GM12878 (cell line): ENCODE results near the gene SNRNP35. TPM values are rescaled to one million over a fixed set of nuclear protein-coding genes. Genes with fewer than 3 reads are reported as not detected.
A peak's percentile ranks its signal among the peaks of the same experiment; 100 is the strongest.

ENCODE experiments used
- BACH1 ChIP-seq: fragments of 450-650 bp; IDR thresholded peaks from 2 replicates; pipeline ENCODE4 v1.6.1; 2017; ENCODE audit warnings: mild to moderate bottlenecking, borderline replicate concordance
- BHLHE40 ChIP-seq, 2 experiments: fragments of 450-650 bp in 1 of 2; IDR thresholded peaks; 2 replicates each; pipeline ENCODE4 v1.6.1; 2011 to 2017; ENCODE audit warnings: low read depth in 2 of 2, borderline replicate concordance in 1 of 2, improper control_type of control experiment in 1 of 2, low read length in 1 of 2, mild to moderate bottlenecking in 1 of 2
- CBX5 ChIP-seq: sonication (generic); IDR thresholded peaks from 2 replicates; pipeline ENCODE4 v1.6.1; 2016; ENCODE audit warnings: low read depth, moderate library complexity, mild to moderate bottlenecking, inconsistent platforms
- EP300 ChIP-seq, 2 experiments: fragments of 150-350 bp in 1 of 2; IDR thresholded peaks; 2 replicates each; pipeline ENCODE4 v1.6.1; 2011 to 2012; ENCODE audit warnings: low read depth in 2 of 2, low read length in 2 of 2, borderline replicate concordance in 1 of 2, improper control_type of control experiment in 1 of 2, inconsistent platforms in 1 of 2; ENCODE audit not compliant: control insufficient read depth in 1 of 2
- GATAD2B ChIP-seq: fragments of 450-650 bp; conservative IDR thresholded peaks from 2 replicates; pipeline ENCODE4 v1.6.1; 2017; ENCODE audit warnings: low read depth, mild to moderate bottlenecking, moderate library complexity
- IKZF2 ChIP-seq, 2 experiments: fragments of 450-650 bp; IDR thresholded peaks; 2 replicates each; pipeline ENCODE4 v1.6.1; 2017; ENCODE audit warnings: mild to moderate bottlenecking in 2 of 2, moderate library complexity in 2 of 2
- KLF5 ChIP-seq: fragments of 450-650 bp; IDR thresholded peaks from 2 replicates; pipeline ENCODE4 v1.6.1; 2014; ENCODE audit warnings: mild to moderate bottlenecking; ENCODE audit not compliant: partially characterized antibody
- NFYB ChIP-seq: IDR thresholded peaks from 2 replicates; pipeline ENCODE4 v1.6.1; 2011; ENCODE audit warnings: low read depth, mild to moderate bottlenecking, low read length, improper control_type of control experiment, moderate library complexity; ENCODE audit not compliant: insufficient read depth
- NR2C2 ChIP-seq: IDR thresholded peaks from 2 replicates; pipeline ENCODE4 v1.6.1; 2011; ENCODE audit warnings: borderline replicate concordance, low read depth; ENCODE audit not compliant: control insufficient read depth, insufficient read length
- RB1 ChIP-seq: fragments of 450-650 bp; formaldehyde crosslinking; IDR thresholded peaks from 2 replicates; pipeline ENCODE4 v1.6.1; 2017; ENCODE audit warnings: mild to moderate bottlenecking, borderline replicate concordance
- SREBF2 ChIP-seq: IDR thresholded peaks from 2 replicates; pipeline ENCODE4 v1.6.1; 2012; ENCODE audit warnings: mild to moderate bottlenecking, low read length
- polyA plus RNA-seq, 11 experiments: library from polyadenylated mRNA; depleted of rRNA in 4 of 11; unstranded in 6 of 11; stranded (reverse) in 5 of 11; fragments of >200 nt; fragmentation: Nextera tagmentation in 4 of 11; fragmentation: Illumina TruSeq in 1 of 11; extraction: Ambion mirVana in 4 of 11; extraction: Trizol in 1 of 11; gene quantifications; 1 replicate in 1 of 11; 2 replicates in 10 of 11; pipeline versions ENCODE4 v1.2.1 to v1.2.3, GENCODE V29; 2011 to 2016; ENCODE audit warnings: inconsistent platforms in 2 of 11, missing spikeins in 2 of 11, low read depth in 1 of 11
- total RNA-seq, 4 experiments: library from RNA; depleted of rRNA in 3 of 4; stranded (reverse); fragments of >200 nt in 3 of 4; fragmentation: Illumina TruSeq in 1 of 4; extraction: Trizol in 1 of 4; gene quantifications; 2 replicates each; pipeline versions ENCODE4 v1.2.1 to v1.2.3, GENCODE V29; 2013 to 2021
- TF ChIP-seq, protein P1 (sequence below): fragments of 450-650 bp; IDR thresholded peaks from 2 replicates; pipeline ENCODE4 v1.6.1; 2017; ENCODE audit warnings: mild to moderate bottlenecking

Gene SNRNP35
- total and polyA plus RNA-seq, 10 of the 15 experiments (the other 5 are each of a cell fraction or from before 2014, with no cell fraction given), result 21.6 to 49.6 (median 29.0) TPM

DNA sequence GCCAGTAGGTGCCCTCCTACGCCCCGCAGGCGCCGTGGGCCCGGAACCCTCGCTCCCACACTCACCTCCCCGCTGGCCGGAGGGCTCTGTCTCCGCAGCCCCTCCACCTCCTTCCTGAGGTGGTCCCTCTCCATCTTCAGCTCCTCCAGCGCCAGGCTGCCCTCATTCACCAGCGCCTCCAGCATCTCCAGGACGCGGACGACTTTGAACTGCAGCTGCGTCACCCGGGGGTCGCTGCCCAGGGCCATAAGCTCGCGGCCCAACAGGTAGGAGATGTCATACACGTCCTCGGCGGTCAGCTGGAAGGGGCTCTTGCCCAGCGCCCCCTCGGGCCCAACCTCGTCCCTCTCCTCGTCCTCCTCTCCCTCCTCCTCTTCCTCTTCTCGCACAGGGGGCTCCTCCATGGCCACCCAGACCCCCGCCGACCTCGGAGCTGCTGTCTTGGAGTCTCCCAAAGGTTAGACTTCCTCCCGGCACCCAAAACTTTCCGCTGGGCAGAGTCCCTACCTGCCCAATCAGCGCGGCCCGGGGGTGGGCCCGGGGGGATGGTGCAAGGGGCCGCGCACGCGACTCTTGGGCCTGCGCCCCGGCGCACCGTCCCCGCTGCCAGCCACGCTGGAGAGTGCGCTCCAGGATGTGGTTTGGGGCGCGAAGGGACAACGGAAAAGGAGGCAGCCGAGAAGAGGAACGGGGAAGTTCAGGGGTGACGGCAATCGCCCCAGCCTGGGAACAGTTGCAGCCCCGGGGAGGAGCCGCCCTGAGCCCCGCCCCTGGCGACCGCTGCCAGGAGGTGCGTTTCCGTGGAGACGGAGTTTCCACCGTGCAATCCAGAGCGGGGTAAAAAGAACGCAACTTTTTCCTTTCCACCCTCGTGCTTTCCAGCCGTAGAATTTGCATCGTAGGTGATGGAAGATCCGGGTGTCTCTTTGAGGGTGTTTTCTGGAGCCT is 21.6 kb upstream of the SNRNP35 start, which contains the start of gene RILPL2 (continued):
- TF ChIP-seq NR2C2 (no peak), CBX5 (0 out of 2 replicates have a peak, but pooled peaks have one; percentile 35), EP300 (IDR thresholded peaks at IDR 0.05; ENCODE audit: borderline replicate concordance in 1 of 2, control insufficient read depth in 1 of 2, low read depth in 2 of 2, low read length in 2 of 2) (no peak; a peak in 1 of 4 replicates), RB1 (peak; percentile 51; the same call in 1 of the 2 replicates), NFYB (peak; percentile 75; the same call in 1 of the 2 replicates), KLF5 (no peak), SREBF2 (no peak), IKZF2 (IDR thresholded peaks at IDR 0.05) (peak; percentile 98), GATAD2B (peak; percentile 89), BACH1 (peak; percentile 52; the same call in 1 of the 2 replicates), BHLHE40 (IDR thresholded peaks at IDR 0.05; ENCODE audit: borderline replicate concordance in 1 of 2, low read depth in 2 of 2, low read length in 1 of 2) (peak; percentile 99)
- TF ChIP-seq, protein P1, sequence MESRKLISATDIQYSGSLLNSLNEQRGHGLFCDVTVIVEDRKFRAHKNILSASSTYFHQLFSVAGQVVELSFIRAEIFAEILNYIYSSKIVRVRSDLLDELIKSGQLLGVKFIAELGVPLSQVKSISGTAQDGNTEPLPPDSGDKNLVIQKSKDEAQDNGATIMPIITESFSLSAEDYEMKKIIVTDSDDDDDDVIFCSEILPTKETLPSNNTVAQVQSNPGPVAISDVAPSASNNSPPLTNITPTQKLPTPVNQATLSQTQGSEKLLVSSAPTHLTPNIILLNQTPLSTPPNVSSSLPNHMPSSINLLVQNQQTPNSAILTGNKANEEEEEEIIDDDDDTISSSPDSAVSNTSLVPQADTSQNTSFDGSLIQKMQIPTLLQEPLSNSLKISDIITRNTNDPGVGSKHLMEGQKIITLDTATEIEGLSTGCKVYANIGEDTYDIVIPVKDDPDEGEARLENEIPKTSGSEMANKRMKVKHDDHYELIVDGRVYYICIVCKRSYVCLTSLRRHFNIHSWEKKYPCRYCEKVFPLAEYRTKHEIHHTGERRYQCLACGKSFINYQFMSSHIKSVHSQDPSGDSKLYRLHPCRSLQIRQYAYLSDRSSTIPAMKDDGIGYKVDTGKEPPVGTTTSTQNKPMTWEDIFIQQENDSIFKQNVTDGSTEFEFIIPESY, result no peak
